CD14-positive monocyte (primary cell): ENCODE measurements around the gene OPALIN. TPM values are rescaled to one million over a fixed set of nuclear protein-coding genes. Genes with fewer than 3 reads are reported as not detected.

ENCODE experiments used
- DNase-seq, 3 donors: peaks; one replicate each; pipeline ENCODE4 v3.0.0-alpha.2; 2011 to 2022
- H2AFZ ChIP-seq: 2 replicates; pipeline ENCODE4 v1.6.0; 2012; ENCODE audit warnings: mild to moderate bottlenecking, low read depth, low read length, inconsistent platforms; ENCODE audit not compliant: insufficient read depth, poor library complexity, severe bottlenecking
- H3K27ac ChIP-seq, 2 donors: 1 replicate in 1 of 2; 2 replicates in 1 of 2; pipeline ENCODE4 v1.5.1; 2012 to 2013; ENCODE audit warnings: low read length in 2 of 2, control low read depth in 1 of 2, inconsistent platforms in 1 of 2, low read depth in 1 of 2, mild to moderate bottlenecking in 1 of 2
- H3K27me3 ChIP-seq, 2 donors: one replicate each; pipeline versions ENCODE4 v1.6.0 to v1.6.1; 2011 to 2013; ENCODE audit warnings: low read length in 2 of 2; ENCODE audit not compliant: control insufficient read depth in 2 of 2, insufficient read depth in 2 of 2
- H3K36me3 ChIP-seq, 2 donors: replicated peaks in 1 of 2; 1 replicate in 1 of 2; 2 replicates in 1 of 2; pipeline versions ENCODE4 v1.5.1 to v1.6.1; 2012 to 2013; ENCODE audit warnings: low read length in 2 of 2, control low read depth in 1 of 2, inconsistent platforms in 1 of 2, mild to moderate bottlenecking in 1 of 2; ENCODE audit not compliant: insufficient read depth in 2 of 2, control insufficient read depth in 1 of 2
- H3K4me1 ChIP-seq, 2 donors: 1 replicate in 1 of 2; 2 replicates in 1 of 2; pipeline versions ENCODE4 v1.5.1 to v1.6.1; 2012 to 2013; ENCODE audit warnings: low read length in 2 of 2, control low read depth in 1 of 2, inconsistent platforms in 1 of 2, mild to moderate bottlenecking in 1 of 2, moderate library complexity in 1 of 2; ENCODE audit not compliant: insufficient read depth in 2 of 2, control insufficient read depth in 1 of 2
- H3K4me2 ChIP-seq: replicated peaks from 2 replicates; pipeline ENCODE3; 2012; ENCODE audit warnings: low read length, moderate library complexity, mild to moderate bottlenecking; ENCODE audit not compliant: poor library complexity, severe bottlenecking; ENCODE audit errors: extremely low read depth
- H3K4me3 ChIP-seq, 3 experiments: fragments of 200-600 bp in 1 of 3; sonication (generic) in 1 of 3; replicated peaks in 1 of 3; 1 replicate in 2 of 3; 2 replicates in 1 of 3; pipeline ENCODE4 v1.5.1; 2011 to 2013; ENCODE audit warnings: low read length in 3 of 3, mild to moderate bottlenecking in 3 of 3, control low read depth in 2 of 3, low read depth in 2 of 3, inconsistent platforms in 1 of 3, moderate library complexity in 1 of 3
- H3K79me2 ChIP-seq: 2 replicates; pipeline ENCODE4 v1.6.0; 2012; ENCODE audit warnings: mild to moderate bottlenecking, control low read depth, inconsistent platforms, low read length, moderate library complexity; ENCODE audit not compliant: insufficient read depth
- H3K9ac ChIP-seq: 2 replicates; pipeline ENCODE4 v1.6.0; 2017; ENCODE audit warnings: low read length, mild to moderate bottlenecking; ENCODE audit not compliant: insufficient read depth, poor library complexity, severe bottlenecking
- H3K9me3 ChIP-seq, 2 donors: replicated peaks in 1 of 2; 1 replicate in 1 of 2; 2 replicates in 1 of 2; pipeline versions ENCODE4 v1.5.1 to v1.6.1; 2012 to 2013; ENCODE audit warnings: low read length in 2 of 2, control low read depth in 1 of 2; ENCODE audit not compliant: control insufficient read depth in 1 of 2, insufficient read depth in 1 of 2
- H4K20me1 ChIP-seq: 2 replicates; pipeline ENCODE4 v1.6.0; 2012; ENCODE audit warnings: mild to moderate bottlenecking, low read length, control low read depth, moderate library complexity; ENCODE audit not compliant: insufficient read depth
- H3K27ac Mint-ChIP-seq, 7 donors: one replicate each; pipeline ENCODE4 v1.8.0; 2020; ENCODE audit warnings: mild to moderate bottlenecking in 7 of 7, mixed read lengths in 7 of 7, moderate library complexity in 6 of 7, inconsistent platforms in 2 of 7
- H3K27me3 Mint-ChIP-seq, 3 donors: one replicate each; pipeline ENCODE4 v1.8.0; 2021 to 2022; ENCODE audit warnings: low read depth in 3 of 3, mild to moderate bottlenecking in 3 of 3, mixed read lengths in 3 of 3, moderate library complexity in 3 of 3, inconsistent platforms in 1 of 3
- H3K36me3 Mint-ChIP-seq, 2 donors: one replicate each; pipeline ENCODE4 v1.8.0; 2020; ENCODE audit warnings: mixed read lengths in 2 of 2, inconsistent platforms in 1 of 2, mild to moderate bottlenecking in 1 of 2
- H3K4me1 Mint-ChIP-seq: one replicate; pipeline ENCODE4 v1.8.0; 2020; ENCODE audit warnings: mild to moderate bottlenecking, mixed read lengths
- H3K4me3 Mint-ChIP-seq, 2 donors: one replicate each; pipeline ENCODE4 v1.8.0; 2020; ENCODE audit warnings: mild to moderate bottlenecking in 2 of 2, mixed read lengths in 2 of 2, moderate library complexity in 1 of 2
- H3K9me3 Mint-ChIP-seq, 7 donors: one replicate each; pipeline ENCODE4 v1.8.0; 2020 to 2022; ENCODE audit warnings: mixed read lengths in 7 of 7, mild to moderate bottlenecking in 6 of 7, moderate library complexity in 6 of 7, inconsistent platforms in 2 of 7
- CTCF ChIP-seq: fragments of 200-600 bp; IDR thresholded peaks from one replicate; pipeline ENCODE4 v1.8.0; 2022; ENCODE audit warnings: antibody characterized with exemption, mild to moderate bottlenecking
- WGBS: methylation state at CpG from one replicate; pipeline ENCODE4 v1.1.5; 2013; ENCODE audit warnings: missing lambda C conversion rate; ENCODE audit not compliant: insufficient coverage; 5-methylcytosine and 5-hydroxymethylcytosine counted together
- intact Hi-C, 2 donors: fragments of 100-400 bp; cut with micrococcal nuclease; formaldehyde crosslinking; loops; one replicate each; pipeline versions ENCODE4 v1.15.0 to v1.15.1; 2023
- polyA plus RNA-seq, 3 donors: library from polyadenylated mRNA; depleted of rRNA in 1 of 3; unstranded in 2 of 3; stranded (reverse) in 1 of 3; fragments of 300-500 nt in 2 of 3; fragments of >200 nt in 1 of 3; fragmentation: Illumina TruSeq in 2 of 3; gene quantifications; 1 replicate in 2 of 3; 2 replicates in 1 of 3; pipeline ENCODE4 v1.2.3, GENCODE V29; 2012 to 2021

Gene OPALIN
- polyA plus RNA-seq, 3 donors: not detected

GRCh38 chr10:96317067-96317833 is 41.6 kb downstream of the OPALIN start:
- Histone ChIP-seq H3K4me3 (no peak overlapping the region), H2AFZ (no peak overlapping the region), H3K9me3 (no peaks in the 10 kb centered on the region), H3K27me3 (no peaks in the 10 kb centered on the region), H3K4me1 (peaks cover 0 to 5% of the 10 kb centered on the region in 2 donors), H3K36me3 (no peaks in the 10 kb centered on the region), H3K4me2 (no peak overlapping the region), H3K9ac (no peak overlapping the region), H3K79me2 (no peaks in the 10 kb centered on the region), H3K27ac (no peak overlapping the region), H4K20me1 (no peaks in the 10 kb centered on the region)
- H3K27me3 Mint-ChIP-seq: peaks cover 0 to 1% (median 0%) of the 10 kb centered on the region in 3 donors
- no peaks in the 10 kb centered on the region for H3K36me3 Mint-ChIP-seq
- intact Hi-C loops: no loop called here
- DNase-seq: no peak
- peaks cover 9% of the 10 kb centered on the region for H3K4me1 Mint-ChIP-seq
- no peak overlapping the region for H3K27ac Mint-ChIP-seq
- no peaks in the 10 kb centered on the region for H3K9me3 Mint-ChIP-seq
- 20% methylated on average over 1 of the region's 4 CpGs for WGBS
- no peak for TF ChIP-seq CTCF
- H3K4me3 Mint-ChIP-seq: no peak overlapping the region

GRCh38 chr10:96313344-96313743 is 45.5 kb downstream of the OPALIN start:
- H4K20me1 ChIP-seq: no peaks in the 10 kb centered on the region
- peaks cover 26% of the 10 kb centered on the region for H3K4me1 Mint-ChIP-seq
- H3K9me3 ChIP-seq: no peaks in the 10 kb centered on the region
- intact Hi-C loops: no loop called here
- H3K4me3 ChIP-seq: no peak overlapping the region
- no peak overlapping the region for H3K4me3 Mint-ChIP-seq
- no peak overlapping the region for H2AFZ ChIP-seq
- WGBS: 100% methylated on average over 1 of the region's 2 CpGs
- no peaks in the 10 kb centered on the region for H3K27me3 ChIP-seq
- no peak for TF ChIP-seq CTCF
- no peaks in the 10 kb centered on the region for H3K27me3 Mint-ChIP-seq
- no peaks in the 10 kb centered on the region for H3K36me3 Mint-ChIP-seq
- no peak overlapping the region for H3K27ac Mint-ChIP-seq
- H3K79me2 ChIP-seq: no peaks in the 10 kb centered on the region
- no peak overlapping the region for H3K9ac ChIP-seq
- peaks cover 0 to 5% of the 10 kb centered on the region in 2 donors for H3K4me1 ChIP-seq
- no peaks in the 10 kb centered on the region for H3K36me3 ChIP-seq
- DNase-seq: no peak
- no peak overlapping the region for H3K27ac ChIP-seq
- H3K4me2 ChIP-seq: no peak overlapping the region
- H3K9me3 Mint-ChIP-seq: no peaks in the 10 kb centered on the region
